ENCODE results near the gene RAB7A.

- TF ChIP-seq POLR2AphosphoS5 (IDR thresholded peaks at IDR 0.05): no peak
- TF ChIP-seq, protein P1, sequence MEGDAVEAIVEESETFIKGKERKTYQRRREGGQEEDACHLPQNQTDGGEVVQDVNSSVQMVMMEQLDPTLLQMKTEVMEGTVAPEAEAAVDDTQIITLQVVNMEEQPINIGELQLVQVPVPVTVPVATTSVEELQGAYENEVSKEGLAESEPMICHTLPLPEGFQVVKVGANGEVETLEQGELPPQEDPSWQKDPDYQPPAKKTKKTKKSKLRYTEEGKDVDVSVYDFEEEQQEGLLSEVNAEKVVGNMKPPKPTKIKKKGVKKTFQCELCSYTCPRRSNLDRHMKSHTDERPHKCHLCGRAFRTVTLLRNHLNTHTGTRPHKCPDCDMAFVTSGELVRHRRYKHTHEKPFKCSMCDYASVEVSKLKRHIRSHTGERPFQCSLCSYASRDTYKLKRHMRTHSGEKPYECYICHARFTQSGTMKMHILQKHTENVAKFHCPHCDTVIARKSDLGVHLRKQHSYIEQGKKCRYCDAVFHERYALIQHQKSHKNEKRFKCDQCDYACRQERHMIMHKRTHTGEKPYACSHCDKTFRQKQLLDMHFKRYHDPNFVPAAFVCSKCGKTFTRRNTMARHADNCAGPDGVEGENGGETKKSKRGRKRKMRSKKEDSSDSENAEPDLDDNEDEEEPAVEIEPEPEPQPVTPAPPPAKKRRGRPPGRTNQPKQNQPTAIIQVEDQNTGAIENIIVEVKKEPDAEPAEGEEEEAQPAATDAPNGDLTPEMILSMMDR (IDR thresholded peaks at IDR 0.05): no peak
- TF ChIP-seq POLR2A (IDR thresholded peaks at IDR 0.05): no peak
- no peak for TF ChIP-seq EP300 (IDR thresholded peaks at IDR 0.05)
Measured at GRCh38 chr3:128808672-128809071, 82.7 kb downstream of the RAB7A start.
